H1 (cell line): Measurements from ENCODE around the gene CKAP2L. TPM values are rescaled to one million over a fixed set of nuclear protein-coding genes. Genes with fewer than 3 reads are reported as not detected.

Experiments used
- ASH2L ChIP-seq: fragments of 200-600, 300-600 bp; sonication (generic); IDR thresholded peaks from one replicate; pipeline ENCODE4 v1.7.1; 2017; ENCODE audit warnings: low read length
- BACH1 ChIP-seq: IDR thresholded peaks from 2 replicates; pipeline ENCODE4 v1.6.1; 2012; ENCODE audit warnings: low read length, improper control_type of control experiment
- EZH2 ChIP-seq: fragments of 200-600 bp; sonication (generic); IDR thresholded peaks from 2 replicates; pipeline ENCODE4 v1.7.1; 2012; ENCODE audit warnings: low read depth, mild to moderate bottlenecking, moderate library complexity, low read length, inconsistent platforms; ENCODE audit not compliant: severe bottlenecking
- GTF2F1 ChIP-seq: IDR thresholded peaks from 2 replicates; pipeline ENCODE4 v1.6.1; 2012; ENCODE audit warnings: low read depth, low read length, improper control_type of control experiment, borderline replicate concordance
- JUN ChIP-seq: IDR thresholded peaks from 2 replicates; pipeline ENCODE4 v1.6.1; 2011; ENCODE audit warnings: low read depth, mild to moderate bottlenecking, improper control_type of control experiment, low read length
- SIN3A ChIP-seq, 2 experiments: IDR thresholded peaks in 1 of 2; conservative IDR thresholded peaks in 1 of 2; 2 replicates each; pipeline ENCODE4 v1.6.1; 2011 to 2012; ENCODE audit warnings: low read length in 2 of 2, improper control_type of control experiment in 1 of 2, low read depth in 1 of 2, mild to moderate bottlenecking in 1 of 2
- SUZ12 ChIP-seq: fragments of 200-600 bp; sonication (generic); IDR thresholded peaks from 2 replicates; pipeline ENCODE4 v1.6.1; 2012; ENCODE audit warnings: mild to moderate bottlenecking, inconsistent platforms, low read length, moderate library complexity, mixed read lengths
- polyA plus RNA-seq, 7 experiments: library from polyadenylated mRNA; depleted of rRNA in 3 of 7; stranded (reverse) in 5 of 7; unstranded in 2 of 7; fragments of >200 nt in 5 of 7; fragments of 200-250 nt in 2 of 7; gene quantifications; 1 replicate in 5 of 7; 2 replicates in 1 of 7; 4 replicates in 1 of 7; pipeline versions ENCODE4 v1.2.1 to v1.2.3, GENCODE V29; 2011 to 2013; ENCODE audit warnings: missing spikeins in 2 of 7, mixed read lengths in 2 of 7
- total RNA-seq: library from RNA; stranded (reverse); fragmentation: NEBNext Ultra II Directional; extraction: Animal tissue kit (Norgen Biotek cat#: 25700); gene quantifications from 2 replicates; pipeline ENCODE4 v1.2.1, GENCODE V29; 2021

CKAP2L gene
- total and polyA plus RNA-seq, 2 of the 8 experiments (the other 6 are each of a cell fraction or from before 2014, with no cell fraction given): 2.5 to 20.7 TPM

DNA sequence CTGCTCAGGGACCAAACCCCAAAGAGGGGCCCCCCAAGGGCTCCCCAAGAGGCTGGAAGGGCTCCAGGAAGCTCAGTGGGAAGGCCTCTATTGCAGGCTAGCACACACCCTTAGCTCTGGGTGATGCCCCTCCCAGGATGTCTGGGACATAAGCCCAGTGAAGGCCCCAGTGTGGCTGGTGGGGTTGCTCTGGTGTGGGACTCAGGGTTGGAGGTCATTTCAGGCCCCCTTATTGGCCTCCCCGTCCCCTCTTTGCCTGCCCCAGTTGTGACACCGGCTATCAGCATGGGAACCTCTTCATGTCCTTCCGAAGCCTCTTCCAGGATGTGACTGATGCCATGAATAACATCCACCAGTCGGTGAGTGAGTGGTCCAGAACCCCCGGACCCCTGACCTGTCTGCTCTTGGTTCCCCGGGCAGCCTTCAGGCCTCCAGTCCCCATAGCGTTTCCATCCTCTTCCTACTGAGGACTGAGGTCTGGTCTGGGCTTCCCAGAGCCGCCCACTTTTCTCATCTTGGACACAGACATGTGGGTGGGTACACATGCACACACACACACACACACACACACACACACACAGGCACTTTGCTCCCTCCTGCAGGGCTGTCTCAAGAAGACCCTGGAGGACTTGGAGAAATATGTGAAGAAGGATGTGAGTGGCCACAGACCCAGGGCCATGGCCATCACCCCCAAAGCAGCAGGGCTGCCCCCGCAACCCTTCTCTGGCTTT is 41.4 kb downstream of the CKAP2L start (continued):
- TF ChIP-seq EZH2 (no peak), BACH1 (no peak), GTF2F1 (no peak), SUZ12 (no peak), SIN3A (conservative IDR thresholded peaks at IDR 0.05 in 1 of 2, IDR thresholded peaks at IDR 0.05 in 1 of 2; ENCODE audit: low read depth in 1 of 2, low read length in 2 of 2) (no peak), JUN (no peak), ASH2L (no peak)
